Measurements from ENCODE around the gene BRI3.

Gene BRI3

DNA sequence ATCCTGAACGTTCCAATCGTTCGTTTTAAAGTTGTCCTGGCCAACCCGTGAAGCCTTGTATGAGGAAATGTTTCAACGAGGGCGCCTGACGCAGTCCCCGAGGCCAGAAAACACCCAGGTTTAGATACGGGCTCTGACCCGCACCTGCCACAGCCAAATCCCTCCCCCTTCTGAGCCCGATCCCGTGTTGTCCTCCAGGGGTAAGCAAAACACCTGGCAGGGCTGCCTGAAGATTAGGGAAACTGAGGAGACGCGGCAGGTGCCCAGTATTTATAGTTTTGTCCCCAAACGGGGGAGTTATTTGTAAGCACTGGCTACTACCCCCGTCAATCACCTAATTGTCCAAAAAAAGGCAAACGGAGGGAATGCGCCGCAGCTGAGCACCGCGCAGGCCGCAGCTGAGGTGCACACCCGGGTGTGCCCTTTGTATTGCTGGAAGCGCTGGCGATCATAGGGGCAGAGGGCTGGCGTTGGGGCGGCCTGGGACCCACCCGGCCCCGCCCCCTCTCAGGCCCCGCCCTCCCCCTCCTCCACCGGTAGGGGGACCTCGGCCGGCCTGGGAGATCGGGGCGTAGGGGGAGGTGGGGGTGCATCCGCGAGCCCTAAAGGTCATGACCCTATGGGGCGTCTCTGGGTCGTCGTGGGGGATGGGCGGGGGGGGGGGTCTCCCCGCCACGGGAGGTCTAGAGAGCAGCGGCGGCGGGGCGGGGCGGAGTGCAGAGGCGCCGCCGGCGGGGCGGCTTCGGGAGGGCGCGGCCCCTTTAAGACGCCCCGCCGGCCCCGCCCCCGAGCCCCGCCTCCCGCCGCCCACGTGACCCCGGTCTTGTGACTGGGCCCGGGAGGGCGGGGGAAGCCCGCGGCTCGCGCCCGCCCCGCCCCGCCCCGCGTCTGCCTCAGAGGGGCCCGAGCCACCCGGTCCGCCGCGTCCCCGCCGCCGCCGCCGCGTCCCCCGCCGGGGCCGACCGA lies at the start of gene BRI3:
TSS of gene BRI3 (plus strand) at position 896 of the 966 bp plus-strand sequence. CDS start 110 bp downstream, outside the sequence.
- DNase-seq (ENCODE audit: low read depth in 1 of 2, low spot score in 1 of 2), result peak; percentile 82 to 95

- no peak for DNase-seq (ENCODE audit: low read depth in 1 of 2, low spot score in 1 of 2)
These were observed 49.3 kb upstream of the BRI3 start for GRCh38 chr7:98232263-98232585.

DNA sequence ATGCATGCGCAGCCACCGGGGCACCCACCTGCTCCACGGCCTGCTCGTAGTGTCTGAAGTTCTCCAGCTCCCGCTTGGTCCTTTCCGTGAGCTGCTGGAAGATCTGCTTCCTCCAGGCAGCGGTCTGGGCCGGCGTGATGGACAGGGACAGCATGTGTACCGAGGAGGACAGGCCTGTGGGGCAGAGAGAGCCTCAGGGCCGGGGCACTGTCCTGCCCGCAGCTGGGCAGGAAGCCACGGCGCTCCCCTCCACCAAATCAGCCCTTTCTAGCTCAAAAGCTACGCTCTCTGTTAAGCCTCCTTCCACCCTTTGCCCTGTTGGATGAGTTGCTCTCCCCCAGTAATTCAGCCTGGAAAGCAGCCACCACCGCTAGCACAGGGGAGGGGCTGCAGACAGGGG lies 48.7 kb upstream of the BRI3 start:
- no peak for DNase-seq (ENCODE audit: low read depth in 1 of 2, low spot score in 1 of 2)

DNA sequence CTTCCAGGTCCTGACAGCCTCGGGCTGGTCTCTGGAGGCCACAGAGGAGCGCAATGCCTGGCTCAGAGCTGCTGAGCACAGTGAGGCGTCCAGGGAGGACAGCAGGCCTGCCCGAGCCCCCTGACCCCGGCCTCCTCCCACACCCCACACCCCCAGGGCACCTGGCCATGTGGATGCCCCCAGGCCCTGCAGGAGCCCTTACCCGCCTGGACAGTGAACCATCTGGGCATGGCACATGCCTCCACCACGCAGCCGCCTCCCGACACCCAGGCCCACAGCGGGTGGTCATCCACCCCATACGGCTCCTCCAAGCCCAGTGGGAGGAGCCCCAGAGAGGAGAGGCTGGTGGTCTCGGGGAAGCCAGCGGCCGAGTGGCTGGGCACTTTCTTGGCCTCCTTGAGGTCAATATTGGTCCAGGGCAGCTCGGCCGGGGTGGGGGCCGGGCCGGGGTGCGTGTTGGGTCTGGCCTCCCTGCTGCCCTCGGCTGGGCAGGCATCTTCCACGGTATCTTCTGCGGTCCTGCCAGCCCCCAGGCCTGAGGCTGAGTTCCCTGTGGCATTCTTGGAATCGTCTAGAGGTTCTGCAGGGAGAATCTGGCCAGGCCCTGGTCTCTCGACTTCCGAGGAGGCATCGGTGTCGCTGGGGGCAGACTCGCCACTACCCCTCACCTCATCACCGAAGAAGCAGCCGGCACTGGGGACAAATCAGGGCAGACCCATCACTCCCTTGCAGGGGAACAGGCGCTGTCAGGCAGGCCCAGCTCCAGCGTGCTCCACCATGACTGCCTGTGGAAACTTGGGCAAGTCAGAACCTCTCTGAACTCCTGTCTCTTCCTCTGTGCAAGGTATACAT lies 48.0 kb upstream of the BRI3 start:
- no peak for DNase-seq (ENCODE audit: low read depth in 1 of 2, low spot score in 1 of 2)

DNA sequence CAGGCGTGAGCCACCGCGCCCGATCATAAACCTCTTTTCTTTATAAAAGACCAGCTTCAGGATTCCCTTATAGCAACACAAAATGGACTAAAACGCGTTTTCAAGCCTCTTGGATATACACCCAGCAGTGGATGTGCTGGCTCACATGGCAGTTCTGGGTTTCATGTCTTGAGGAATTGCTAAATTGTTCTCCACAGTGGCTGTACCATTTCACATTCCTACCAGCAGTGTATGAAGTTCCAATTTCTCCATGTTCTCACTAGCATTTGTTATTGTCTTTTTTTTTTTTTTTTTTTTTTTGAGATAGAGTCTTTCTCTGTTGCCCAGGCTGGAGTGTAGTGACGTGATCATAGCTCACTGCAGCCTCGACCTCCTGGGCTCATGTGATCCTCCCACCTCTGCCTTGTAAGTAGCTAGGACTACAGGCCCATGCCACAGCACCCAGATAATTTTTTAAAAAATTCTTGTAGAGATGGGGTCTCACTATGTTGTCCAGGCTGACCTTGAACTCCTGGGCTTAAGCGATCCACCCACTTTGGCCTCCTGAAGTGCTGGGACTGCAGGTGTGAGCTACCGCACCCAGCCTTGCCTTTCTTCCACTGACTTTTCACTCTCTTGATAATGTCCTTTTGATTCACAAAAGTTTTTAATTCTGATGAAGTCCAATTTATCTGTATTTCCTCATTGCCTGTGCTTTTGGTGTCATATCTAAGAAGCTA lies 46.9 kb upstream of the BRI3 start:
- DNase-seq (ENCODE audit: low read depth in 1 of 2, low spot score in 1 of 2), result no peak

DNA sequence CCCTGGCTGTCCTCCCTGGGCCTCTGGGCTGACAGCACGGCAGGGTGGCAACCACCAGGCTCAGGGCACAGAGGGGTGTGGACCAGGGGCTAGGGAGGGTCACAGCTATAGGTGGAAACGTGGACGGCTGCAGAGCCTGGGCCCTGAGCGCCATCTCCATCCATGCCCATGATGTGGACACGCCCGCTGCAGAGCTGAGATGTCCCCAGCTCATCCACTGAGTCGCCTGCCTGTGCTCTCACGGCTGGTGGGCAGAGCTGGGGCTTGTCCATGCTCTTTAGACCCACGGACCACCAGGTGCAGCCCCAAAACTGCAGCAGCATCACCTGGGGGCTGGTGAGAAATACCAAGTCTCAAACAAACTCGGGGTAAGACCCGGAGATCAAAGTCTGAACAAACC lies 45.6 kb upstream of the BRI3 start:
- DNase-seq (ENCODE audit: low read depth in 1 of 2, low spot score in 1 of 2), result no peak

DNA sequence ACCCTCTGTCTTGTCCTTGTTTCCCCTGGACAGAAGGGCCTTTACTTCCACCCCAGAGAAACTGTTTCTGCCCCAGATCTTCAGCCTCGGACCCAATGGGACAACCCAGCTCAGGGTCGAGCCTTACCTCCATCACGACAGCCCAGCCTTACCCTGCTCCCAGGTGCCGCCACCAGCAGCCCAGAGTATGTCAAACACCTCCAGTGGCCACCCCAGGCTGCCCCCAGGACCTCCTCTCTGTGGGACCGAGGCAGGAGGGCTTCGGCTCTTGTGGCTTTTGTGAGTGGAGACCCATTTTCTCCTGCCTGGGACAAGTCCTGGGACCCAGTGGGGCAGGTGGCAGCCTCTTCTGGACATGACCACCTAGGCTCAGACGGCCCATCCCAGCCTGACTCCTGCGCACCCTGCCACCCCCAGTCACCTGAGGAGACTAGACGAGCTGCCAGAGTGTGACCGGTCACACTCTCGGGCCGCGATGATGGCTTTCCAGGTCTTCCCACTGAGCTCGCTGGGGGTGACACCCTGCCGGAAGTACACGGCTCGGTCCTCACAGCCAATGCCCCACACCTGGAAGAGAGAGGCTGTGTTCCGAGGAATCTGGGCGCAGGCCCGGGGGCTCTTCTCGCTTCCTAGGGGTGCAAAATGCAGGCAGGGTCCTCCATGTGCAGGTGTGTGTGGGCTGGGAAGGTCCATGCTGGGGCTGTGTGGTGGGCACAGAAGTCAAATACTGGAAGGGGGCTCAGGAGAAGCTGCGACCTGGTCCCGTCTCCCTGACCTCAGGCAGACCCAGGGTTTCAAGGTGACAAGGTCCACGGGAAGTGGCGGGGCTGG lies 44.9 kb upstream of the BRI3 start:
- no peak for DNase-seq (ENCODE audit: low read depth in 1 of 2, low spot score in 1 of 2)

DNA sequence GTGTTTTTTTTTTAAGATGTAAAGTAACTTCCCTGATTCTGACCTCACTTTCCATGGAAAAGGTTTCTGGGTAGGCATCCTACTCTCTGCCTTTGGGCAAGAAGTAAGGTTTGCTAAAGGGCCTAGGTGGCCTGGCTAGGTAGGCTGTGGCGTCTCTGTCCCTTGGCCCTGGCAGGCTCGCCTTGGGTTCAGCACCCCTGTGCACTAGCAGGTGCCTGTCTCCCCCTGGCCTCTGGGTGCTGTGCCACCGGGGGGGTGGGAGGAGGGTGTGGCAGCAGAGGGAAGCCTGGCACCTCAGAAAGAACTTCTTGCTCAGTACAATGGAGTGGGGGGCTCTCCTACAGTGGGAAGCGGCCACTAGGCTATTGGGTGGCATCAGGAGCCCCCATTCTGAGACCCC lies 43.4 kb upstream of the BRI3 start:
- no peak for DNase-seq (ENCODE audit: low read depth in 1 of 2, low spot score in 1 of 2)

GRCh38 chr7:98238976-98239375 lies 42.5 kb upstream of the BRI3 start:
- DNase-seq (ENCODE audit: low read depth in 1 of 2, low spot score in 1 of 2), result no peak

DNA sequence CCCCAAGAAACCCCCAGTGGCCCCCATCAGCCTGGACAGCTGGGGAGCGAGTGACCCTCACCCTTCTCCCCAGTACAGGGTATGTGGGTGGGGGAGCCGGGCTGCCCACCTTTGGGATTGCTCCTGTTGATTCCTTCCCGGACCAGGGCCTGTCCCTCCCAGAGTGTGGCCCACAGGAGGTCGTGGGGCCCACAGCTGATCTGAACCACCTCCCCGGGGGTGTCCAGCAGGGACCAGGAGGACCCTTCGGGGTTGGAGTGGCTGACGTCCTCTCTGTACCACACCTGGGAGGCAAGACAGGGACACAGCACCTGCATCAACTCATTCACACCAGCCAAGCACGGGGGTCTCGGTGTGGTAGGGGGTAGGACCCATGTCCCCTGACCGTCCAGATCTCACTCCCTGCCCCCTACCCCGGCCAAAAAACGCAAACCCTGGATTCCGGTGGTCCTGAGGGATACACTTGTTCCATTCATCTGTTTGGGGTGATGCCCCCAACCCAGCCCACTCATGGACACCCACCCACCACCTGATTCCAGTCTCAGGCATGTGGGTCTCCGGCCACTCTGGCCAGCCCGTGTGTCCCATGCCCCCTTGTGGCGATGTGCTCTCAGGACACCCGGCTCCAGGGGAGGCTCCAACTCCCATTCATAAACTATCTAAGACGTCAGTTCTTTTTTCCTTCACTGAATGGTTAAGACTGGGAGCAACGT lies 40.4 kb upstream of the BRI3 start:
- no peak for DNase-seq (ENCODE audit: low read depth in 1 of 2, low spot score in 1 of 2)

DNA sequence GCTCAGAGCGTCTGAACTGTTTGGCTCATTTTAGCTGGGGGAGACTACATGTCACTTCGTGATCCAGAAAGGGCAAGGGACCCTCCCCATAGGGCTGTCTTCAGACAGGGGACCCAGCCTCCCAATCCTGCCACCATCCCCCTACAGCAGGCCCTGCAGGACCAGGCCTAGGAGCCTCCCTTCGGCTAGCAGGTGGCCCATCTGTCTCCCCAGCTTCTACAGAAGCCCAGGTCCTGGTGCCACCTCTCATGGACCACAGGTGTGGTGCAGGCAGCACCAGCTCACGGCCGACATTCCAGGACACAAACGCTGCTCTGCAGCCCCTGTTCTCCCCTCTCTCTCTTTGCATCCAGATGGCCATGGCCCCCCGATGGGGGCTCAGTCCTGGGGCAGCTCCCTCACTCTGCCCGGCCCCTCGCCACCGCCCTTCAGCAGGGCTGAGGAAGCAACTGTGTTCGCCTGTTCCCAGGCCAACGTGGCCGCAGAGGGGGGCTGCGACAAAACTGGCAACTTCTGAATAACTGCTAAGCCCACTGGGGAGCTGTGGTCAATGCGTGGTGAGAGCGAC lies 39.7 kb upstream of the BRI3 start:
- DNase-seq (ENCODE audit: low read depth in 1 of 2, low spot score in 1 of 2), result no peak

- no peak for DNase-seq (ENCODE audit: low read depth in 1 of 2, low spot score in 1 of 2)
These were observed 39.1 kb upstream of the BRI3 start for GRCh38 chr7:98242342-98242741.

GRCh38 chr7:98242934-98243333 lies 38.6 kb upstream of the BRI3 start:
- no peak for DNase-seq (ENCODE audit: low read depth in 1 of 2, low spot score in 1 of 2)

DNA sequence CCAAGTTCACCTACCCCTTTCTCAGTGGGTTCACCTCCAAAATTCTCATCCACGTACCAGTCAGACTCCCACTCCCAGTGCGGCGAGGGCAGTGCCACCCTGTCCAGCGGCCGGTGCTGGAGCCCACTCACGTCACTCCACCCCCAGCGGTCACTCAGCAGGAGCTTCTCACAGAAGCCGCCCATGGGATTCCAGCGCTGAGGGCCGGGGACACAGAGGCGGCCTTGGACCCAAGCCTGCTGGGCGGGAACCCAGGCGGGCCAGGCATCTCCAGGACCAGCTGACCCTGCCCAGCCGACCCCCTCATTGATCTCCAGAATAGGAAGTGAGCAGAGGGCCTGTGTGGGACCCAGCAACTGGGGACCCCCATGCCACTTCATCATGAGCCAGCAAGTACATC lies 36.6 kb upstream of the BRI3 start:
- DNase-seq (ENCODE audit: low read depth in 1 of 2, low spot score in 1 of 2), result no peak

DNA sequence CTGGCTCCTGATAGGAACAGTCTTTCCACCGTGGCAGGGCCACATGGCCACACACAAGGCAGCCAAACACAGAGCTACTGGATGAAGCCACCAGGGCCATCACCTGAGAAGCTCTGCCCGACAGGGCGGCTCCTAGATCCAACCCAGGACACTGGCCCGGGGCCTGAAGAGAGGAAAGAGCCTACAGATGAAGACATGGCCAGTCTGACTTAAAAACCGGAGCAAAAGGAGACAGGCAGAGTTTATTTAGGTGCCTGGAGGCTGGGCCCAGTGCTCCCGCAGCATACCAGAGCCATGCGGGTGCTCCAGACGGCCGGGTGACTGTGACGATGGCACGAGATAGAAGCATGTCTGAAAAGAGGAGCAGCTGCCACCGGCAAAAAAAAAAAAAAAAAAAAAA lies 33.3 kb upstream of the BRI3 start:
- no peak for DNase-seq (ENCODE audit: low read depth in 1 of 2, low spot score in 1 of 2)

GRCh38 chr7:98249106-98249505 lies 32.4 kb upstream of the BRI3 start:
- DNase-seq (ENCODE audit: low read depth in 1 of 2, low spot score in 1 of 2), result no peak

DNA sequence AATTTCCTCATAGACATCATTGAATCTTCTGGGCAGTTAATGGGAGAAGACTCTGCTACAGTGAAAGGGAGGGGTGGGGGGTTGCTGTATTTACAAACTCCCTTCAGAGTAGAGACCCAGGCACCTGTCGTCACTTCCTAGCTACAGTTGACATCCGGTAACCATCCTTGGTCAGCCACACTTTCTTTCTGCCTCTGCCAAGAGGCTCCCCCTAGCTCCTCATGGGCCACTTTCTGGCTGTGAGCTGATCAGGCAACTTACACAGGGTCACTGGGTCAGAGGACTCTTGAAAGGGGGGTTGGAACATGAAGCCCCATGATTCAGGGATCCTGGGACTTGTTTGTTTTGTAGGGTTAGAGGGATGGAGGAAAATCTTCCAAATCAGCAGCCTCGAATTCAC lies 30.7 kb upstream of the BRI3 start:
- DNase-seq (ENCODE audit: low read depth in 1 of 2, low spot score in 1 of 2), result peak in 1 of 2 donors; percentile 13

DNA sequence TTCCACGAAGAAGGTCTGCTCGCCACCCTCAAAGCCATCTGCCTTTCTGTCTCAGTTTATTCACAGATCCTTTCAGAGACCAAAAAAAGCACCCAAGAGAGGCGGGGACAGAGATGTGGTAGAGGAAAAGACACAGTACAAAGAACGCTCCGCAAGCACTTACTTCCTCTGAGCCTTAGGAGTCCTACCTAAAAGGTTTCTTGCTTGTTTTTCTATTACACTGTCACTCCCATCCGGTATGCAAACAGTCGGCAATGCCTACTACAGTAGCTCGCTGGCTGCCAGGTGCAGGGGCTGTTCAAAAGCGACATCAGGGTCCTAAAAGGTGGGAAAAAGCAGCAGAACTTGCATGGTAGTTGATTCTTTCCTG lies 30.3 kb upstream of the BRI3 start:
- no peak for DNase-seq (ENCODE audit: low read depth in 1 of 2, low spot score in 1 of 2)

DNA sequence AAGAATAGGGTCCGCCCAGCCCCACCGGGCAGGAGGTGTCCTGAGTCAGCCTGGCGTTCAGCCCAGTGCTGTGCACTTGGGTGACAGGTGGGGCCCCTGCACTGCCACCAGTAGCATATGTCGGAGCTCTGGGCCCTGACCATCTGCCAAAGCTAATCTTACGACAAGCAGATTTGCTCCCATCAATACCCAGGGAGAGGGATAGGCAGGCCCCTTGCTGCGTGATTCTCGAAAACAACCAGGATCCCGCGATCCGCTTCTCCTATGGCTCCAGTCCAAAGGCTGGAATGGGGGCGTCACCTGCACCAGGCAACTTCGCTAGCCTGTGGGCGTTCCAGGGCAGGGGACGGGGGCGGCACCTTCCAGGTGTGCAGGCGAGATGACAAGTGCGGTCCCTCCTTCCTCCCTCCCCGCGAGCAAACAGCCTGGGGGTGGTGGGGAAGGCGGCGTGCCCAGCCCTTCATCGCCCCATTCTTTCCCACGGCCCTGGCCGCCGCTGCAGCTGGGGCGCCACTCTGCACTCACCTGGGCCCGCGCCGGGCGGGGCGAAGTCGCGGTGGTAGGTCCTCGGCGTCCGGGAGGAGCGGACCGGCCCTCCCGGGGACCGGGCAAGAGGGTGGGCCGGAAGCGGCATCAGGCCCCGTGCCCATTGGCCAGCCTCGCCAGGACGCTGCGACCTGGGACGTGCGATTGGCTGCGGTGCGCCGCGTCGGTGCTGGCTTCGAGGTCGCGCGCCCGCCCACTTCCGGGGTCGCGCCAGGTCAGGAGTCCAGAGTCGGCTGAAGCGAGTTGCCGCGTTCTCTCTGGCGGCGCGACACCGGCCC lies 29.7 kb upstream of the BRI3 start, which contains the start of gene TECPR1:
TSS of gene TECPR1 (minus strand) at position 632 of the 824 bp plus-strand sequence. CDS start 6,086 bp downstream, outside the sequence.
- peak; percentile 72 to 80 for DNase-seq (ENCODE audit: low read depth in 1 of 2, low spot score in 1 of 2)

Measured in stimulated activated CD4-positive, alpha-beta T cell treated with anti-CD3 and anti-CD28 coated beads, Interleukin-15, amount 100 ng/mL, for 1 hour (primary cell).